HPDE6-E6E7 (cell line): Measurements from ENCODE around the gene GRIN3A.
A peak's percentile ranks its signal among the peaks of the same experiment; 100 is the strongest.
"Not testable (repeated sequence)": the region's sequence is repeated elsewhere in the genome, so short reads cannot be mapped to it uniquely, and the experiment has no call there.

Source experiments
- DNase-seq: peaks from one replicate; pipeline ENCODE4 v3.0.0; 2011; ENCODE audit warnings: missing footprints; ENCODE audit errors: extremely low spot score

Gene GRIN3A

DNA sequence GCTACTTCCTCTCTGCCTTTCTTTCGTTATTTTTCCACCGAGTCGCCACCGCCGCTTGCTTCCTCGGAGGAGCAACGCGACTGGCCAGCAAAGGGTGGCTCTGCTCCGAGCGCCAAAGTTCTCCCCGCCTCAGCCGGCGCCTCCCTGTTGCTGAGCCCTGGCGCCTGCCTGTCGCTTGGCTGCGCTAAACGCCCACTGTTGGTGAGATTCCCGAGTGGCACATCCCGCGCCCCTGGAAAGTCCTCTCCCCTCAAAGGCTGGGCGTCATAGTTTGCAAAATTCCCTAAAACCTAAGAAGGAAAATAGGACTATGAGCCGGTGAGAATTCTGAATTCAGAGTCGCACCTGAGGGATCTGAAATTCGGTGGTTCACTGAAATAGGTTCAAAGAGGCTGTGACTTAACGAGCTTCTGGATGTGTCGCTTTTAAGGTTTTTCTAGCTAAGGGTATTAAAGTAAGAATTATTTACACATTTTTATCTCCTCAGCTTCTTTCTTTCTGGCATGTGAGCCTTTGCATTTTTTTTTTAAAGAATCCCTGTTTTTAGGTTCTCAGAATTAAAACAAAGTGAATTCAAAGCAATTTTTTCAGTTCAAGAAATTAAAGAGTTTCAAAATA, at the start of gene GRIN3A:
TSS of gene GRIN3A (minus strand) at position 82 of the 618 bp plus-strand sequence. CDS start 668 bp downstream, outside the sequence.
- DNase-seq: no peak

DNA sequence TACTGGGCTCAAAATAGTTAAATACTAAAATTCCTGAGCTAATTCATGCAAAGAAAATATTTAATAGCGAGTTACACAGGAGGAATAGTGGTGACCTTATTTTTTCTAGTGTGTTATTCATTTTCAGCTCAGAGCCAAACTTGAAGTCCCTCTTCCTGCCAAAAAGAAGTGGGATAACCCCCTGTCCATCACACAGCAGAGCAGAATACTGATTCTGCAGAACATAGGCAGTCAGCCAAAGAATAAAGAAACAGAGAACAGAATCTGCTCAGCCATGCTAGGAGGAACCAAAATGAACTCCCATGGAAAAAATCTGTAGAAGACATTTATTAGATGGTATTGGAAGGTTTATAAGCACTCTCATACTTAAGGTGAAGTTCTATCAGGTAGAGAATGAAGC, 49.4 kb upstream of the GRIN3A start:
- DNase-seq: no peak

DNA sequence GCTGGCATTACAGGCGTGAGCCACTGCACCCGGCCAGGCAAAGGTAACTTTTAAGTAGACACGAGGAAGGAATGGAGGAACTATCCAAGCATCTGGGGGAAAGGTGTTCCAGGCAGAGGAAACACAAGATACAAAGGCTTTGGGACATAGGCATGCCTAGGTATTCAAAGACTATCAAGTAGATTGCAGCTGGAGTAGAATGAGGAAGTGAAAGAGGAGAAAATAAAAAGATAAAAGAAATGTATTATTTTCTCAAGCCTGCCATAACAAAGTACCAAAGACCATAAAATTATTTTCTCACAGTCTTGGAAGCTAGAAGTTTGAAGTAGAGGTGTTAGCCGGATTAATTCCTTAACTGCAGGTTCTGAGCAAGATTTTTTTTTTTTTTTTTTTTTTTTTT, 39.9 kb upstream of the GRIN3A start:
- no peak for DNase-seq

DNA sequence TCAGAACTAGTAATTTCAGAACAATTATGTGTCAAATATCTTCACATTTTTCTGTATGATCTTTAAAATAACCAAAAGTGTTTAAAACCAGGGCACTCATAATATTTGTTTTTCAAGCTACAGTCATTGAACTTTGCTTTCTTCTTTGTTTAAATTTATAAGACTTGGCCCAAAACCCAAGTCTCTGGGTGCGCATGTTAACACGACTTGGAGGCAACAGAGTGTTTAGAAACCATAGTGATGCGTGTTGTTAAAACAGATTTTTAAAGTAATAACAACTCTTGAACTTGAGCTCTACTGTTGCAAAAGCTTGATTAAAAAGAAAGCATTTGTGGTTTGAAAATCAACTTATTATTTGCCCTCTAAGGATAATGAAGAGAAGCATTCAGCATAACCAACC, 26.0 kb upstream of the GRIN3A start:
- no peak for DNase-seq

DNA sequence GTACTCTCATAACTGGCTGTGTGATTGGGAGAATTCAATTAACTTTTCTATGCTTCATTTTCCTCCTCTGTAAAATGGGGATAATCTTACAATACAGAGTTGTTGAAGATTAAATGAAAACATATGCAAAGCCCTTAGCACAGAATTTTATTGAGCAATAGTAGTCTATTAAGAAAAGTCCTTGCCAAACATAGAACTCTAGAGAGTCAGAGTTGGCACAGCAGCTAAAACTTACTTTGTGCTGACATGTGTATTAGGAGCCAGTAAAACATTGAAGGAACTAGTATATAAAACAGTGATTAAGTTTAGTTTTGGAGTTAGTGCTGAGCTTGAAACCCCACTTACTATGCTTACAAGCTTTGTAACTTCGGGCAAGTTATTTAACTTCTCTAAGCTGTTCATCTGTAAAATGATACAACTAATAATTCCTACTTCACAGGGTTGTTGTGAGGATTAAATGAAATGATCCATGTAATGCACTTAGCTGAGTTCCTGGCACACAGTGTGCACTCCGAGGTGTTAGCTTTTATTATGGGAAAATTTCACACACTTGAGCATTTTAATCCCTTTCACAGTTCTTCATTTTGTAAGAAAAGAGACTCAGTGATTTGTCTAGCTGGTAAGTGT, 20.0 kb upstream of the GRIN3A start:
- no peak for DNase-seq

DNA sequence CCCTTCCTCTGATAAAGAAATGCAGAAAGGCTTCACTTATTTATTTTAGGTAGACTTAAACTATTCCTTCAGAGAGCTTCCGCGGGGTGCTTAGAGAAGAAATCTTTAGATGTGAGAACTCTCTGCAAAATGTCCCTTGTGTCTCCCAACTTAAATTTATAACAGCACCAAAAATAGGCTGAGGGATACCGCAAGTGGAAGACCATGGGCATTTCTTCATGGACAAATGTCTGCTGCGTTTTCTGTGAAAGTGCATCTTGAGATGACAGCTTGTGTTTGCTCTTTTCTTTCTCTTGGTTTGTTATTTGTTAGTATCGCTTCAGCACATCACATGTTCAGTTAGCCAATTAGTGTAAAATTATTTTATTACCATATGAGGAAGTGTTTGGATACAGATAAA, 15.3 kb upstream of the GRIN3A start:
- no peak for DNase-seq

DNA sequence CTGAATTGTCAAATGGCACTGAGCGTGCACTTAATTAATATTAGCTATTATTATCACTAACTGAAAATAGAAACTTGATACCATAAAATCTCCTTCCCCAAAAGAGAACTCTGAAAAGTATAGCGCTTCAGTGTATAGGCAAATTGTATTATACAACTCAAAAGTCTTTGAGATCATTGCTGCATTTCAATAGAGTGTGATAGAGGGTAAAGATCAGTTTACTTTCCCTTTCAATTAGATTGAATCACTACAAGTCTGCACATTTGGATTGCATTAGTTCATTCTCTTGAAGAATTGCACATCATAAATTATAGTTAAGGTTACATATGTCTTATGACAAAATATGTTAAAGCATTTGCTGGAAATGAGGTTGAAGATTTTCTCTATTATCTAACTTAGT, 13.4 kb upstream of the GRIN3A start:
- no peak for DNase-seq

DNA sequence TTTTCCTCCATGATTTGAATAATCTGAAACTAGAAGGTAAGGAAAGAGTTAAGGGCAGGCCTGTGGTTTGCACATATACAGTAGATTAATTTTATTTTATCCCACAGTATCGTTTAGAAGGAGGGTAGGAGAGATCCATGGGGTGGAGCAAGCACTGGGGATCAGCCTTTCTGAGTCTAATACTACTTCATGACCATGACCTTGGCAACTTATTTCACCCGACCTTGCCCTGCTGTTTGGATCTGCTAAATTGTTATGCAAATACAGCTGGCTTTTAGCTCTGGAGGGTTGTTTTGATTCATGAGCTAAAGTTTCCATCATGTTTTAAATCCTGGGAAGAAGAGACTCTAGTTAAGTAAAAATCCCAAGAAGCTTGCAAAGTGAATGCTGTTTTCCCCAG, 864 bp upstream of the GRIN3A start:
- DNase-seq: no peak

DNA sequence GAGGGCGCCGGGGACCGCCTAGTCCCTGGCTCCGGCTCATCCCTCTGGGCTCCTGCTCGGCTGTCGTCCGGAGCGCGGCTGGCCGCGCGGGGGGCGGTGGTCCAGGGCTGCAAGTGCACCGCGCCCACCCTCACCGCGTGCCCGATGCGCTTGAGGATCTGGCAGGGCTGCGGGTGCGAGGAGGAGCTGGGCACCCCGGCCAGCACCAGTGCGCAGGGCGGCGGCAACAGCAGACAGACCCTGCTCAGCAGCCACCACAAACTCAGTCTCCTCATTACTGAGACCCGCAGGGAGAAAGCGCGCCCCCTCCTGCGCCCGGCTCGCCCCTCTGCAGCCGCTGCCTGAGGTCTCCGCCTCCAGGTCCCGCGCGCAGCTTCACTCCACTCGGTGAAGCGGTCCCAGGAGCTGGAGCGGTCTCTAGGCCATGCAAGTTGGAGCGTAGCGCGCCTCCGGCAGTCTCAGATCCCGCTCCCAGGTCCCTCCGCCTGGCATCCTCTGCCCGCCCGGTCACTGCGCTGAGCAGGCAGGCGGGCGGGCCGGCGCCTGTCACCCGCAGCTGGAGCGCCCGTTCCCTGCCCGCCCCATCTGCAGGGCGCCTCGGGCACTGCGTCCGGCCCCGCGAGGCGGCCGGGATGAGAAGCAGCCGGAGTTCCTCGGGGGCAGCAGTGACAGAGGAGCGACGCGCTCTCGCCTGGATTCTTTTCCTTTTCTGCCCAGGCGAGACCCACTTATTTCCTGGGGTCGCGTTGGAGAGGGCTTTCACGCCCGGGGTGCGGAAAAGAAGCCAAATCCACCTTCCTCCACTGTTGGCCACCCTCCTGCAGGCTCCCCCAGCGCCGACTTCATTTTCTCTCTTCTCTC, 512 bp downstream of the GRIN3A start:
- peak; percentile 3 for DNase-seq

DNA sequence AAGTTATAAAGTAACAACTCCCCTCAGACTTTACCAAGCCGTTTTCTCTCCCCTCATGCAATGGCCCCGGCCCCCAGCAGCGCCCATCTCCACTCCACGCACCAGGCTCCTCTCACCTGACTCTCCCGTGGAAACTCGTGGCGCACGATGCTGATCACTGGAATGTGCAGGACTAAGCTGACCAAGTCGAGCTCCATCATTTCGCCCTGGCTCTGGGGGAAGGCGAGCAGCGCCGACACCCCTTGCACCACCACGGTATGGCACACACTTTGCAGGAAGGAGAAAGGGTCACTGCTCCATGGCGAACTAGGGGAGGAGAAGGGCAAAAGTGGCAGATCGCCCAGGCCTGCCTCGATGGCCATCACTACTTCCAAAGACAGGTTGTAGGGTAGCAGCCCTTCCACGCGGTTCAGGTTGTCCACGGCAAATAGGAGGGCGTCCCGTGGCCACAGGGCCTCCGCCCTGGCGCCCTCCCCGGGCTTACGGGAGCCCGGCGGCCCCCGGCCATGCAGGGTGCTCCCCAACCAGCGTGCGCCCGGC, 1.2 kb downstream of the GRIN3A start:
- DNase-seq: no peak

DNA sequence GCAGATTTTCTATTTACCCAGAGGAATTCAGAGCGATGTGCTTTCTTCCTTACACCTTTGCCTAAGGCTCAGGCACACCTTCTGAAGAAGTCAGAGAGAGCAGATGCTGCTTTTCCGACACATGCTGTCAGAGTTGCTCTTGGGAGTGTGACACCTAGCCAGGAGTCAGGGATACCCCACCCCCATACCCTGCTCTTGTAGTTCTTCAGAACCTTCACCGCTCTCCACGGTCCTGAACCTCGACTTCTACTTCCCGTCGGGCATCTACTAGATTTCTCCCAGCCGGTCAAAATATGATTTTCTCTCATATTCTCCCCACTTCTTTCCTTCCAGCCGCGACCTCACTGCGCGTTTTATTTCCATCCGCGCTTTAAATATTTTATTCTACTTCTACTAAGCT, 1.7 kb downstream of the GRIN3A start:
- DNase-seq: peak; percentile 4

DNA sequence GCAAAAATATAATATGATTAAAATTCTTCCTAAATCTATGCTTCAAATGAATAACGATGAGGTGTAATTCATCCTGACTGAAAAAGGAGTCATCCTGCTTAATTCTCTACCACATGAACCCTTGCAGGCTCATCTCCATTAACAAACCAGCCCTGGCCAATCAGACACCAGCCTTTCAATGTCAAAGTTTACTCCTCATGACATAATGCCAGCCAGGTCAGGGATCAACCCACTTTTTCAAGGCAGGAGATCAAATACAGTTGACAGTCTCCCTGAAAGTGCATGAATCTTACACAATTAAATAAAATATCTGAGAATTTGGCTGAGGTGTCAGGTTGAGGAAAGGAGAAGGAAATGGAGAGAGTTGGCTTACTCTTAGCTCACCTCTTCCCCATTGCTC, 7.0 kb downstream of the GRIN3A start:
- DNase-seq: no peak

DNA sequence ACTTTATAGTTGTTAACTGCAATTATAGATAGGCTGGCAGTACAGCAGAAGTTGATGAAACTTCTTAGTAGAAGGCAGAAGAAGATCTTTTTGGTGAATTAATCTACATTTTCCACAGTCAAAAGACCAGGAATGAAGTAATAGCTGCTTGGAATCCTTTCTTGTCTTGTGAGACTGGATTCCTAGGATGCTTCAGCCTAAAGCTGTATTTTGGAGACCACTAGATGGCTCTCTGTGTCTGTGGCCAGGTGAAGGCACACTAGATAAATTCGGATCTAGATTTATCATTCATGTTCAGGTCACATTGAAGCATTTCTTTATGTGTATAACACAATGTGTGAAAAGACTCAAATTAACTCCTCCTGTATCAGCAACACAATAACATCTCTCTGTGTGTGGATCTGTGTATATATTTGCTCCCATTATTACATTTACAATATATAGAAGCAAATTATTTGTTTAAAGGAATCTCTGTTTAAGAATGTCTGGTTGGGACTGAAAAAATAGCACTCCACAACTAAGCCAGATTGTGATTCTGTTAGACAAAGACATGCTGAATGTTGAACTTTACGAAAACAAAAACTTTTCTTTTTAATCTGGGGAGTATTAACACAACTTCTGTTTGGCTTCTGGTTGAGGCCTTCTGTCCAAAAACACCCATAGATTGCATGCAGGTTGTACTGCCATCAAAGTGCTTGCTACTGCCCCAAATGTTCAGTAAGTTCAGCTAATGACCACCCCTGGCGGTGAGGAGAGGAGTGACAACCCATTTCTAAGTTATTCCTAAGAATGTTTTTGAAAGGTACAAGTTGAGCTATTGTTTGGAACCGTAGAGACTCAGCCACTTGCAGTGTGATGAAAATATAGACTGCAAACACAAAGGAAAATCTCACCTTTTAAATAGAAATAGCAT, 10.6 kb downstream of the GRIN3A start:
- peak; percentile 4 for DNase-seq

DNA sequence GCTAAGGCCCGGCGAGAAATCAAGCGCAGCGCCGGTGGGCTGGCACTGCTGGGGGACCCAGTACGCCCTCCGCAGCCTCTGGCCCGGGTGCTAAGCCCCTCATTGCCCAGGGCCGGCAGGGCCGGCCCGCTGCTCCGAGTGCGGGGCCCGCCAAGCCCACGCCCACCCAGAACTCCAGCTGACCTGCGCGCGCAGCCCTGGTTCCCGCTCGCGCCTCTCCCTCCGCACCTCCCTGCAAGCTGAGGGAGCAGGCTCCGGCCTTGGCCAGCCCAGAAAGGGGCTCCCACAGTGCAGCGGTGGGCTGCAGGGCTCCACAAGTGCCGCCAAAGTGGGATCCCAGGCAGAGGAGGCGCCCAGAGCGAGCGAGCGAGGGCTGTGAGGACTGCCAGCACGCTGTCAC, 14.2 kb downstream of the GRIN3A start:
- DNase-seq: not testable (repeated sequence)

DNA sequence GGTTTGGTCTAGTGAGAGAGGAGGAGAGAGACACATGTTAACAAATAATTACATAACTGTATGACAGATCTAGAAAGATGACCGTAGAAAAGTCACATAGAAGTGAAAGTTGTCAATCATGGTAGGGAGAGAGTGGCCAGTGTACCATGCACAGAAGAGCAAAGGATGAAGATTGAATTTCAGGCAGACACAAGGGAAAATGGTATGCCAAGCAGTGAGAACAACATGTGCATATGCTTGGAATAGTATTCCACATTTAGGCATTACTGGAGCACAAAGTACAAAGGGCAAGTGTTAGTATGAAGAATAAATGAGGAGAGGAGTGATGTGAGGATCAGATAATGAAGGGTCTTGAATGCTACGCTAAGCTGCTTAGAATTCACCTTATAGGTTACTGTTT, 20.3 kb downstream of the GRIN3A start:
- no peak for DNase-seq

DNA sequence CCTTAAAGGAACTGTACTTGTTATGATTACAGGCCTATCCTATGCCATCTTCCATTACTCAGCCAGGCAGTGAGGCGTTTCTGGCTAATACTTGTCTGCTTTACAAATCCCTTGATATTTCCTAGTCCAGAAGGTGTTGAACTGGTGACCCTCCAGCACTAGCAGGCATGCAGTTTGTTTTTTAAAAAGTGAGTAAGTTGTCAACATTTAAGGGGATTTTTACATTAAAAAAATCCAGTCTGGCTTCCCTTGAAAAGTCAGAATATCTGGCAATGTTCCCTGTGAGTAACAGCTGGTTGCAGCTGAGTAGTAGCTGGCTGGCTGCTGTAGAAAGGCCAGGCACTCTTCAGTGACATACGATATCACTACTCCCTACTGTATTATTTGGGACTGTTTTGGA, 21.8 kb downstream of the GRIN3A start:
- DNase-seq: no peak

DNA sequence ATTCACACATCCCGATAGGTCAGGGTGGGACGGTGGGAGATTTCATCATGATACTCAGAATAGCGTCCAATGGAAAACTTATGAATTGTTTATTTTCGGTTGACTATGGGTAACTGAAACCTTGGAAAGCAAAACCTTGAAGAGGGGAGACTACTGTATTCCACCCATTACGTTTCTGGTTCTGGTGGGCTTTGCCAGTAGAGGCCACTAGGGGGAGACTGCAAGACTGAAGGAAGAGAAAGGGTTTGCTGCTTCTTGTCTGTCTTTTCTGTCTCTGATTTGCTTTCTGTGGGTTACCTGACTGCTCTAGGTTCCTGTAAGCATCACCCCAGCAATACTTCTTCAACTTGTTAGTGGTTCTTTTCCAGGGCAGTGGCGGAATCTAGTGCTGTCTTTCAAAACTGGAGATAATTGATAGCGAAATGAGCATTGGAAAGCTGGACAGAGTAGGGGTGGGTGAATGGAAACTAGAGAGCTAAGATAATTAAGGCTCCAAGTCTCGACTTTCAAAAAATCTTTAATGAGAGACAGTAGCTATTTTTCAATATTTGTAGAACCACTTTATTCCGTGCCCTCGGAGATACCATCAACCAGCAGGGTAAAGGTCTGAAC, 27.0 kb downstream of the GRIN3A start:
- DNase-seq: peak; percentile 6

DNA sequence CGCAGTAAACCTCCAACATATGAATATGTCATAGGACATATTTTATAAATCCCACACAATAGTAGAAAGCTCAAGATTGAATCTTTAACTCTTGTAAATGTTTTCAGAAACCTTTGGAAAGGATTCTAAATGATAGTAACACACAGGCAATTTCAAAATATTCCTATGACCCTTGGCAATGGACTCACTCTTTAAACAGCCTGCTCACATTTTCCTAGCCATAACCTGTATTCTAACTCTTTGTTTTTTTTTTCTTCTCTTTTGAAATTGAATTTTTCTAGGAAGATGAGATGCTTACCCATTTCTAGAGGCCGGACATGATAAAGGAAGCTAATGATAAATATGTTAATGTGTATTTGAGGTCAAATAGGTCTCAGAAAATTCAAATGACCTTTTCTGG, 29.6 kb downstream of the GRIN3A start:
- DNase-seq: no peak

DNA sequence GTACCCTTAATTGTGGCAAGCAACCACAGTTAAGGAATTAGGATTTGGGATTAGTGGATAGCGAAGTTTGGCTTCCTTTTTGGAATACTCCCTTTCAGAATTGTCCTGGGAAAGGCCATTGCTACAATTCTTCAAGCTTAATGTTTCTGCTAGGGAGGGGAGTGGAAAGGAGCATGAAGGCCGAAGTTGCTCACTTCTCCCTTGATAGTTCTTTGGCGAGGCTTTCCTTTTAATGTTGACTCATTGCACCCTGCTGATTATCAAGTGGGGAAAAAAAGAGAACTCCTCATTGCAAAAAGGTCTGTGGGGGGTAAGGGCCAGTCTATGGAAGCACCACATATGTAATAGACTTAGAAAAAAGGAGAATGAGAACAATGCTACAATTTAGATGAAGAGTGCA, 30.7 kb downstream of the GRIN3A start:
- DNase-seq: no peak

DNA sequence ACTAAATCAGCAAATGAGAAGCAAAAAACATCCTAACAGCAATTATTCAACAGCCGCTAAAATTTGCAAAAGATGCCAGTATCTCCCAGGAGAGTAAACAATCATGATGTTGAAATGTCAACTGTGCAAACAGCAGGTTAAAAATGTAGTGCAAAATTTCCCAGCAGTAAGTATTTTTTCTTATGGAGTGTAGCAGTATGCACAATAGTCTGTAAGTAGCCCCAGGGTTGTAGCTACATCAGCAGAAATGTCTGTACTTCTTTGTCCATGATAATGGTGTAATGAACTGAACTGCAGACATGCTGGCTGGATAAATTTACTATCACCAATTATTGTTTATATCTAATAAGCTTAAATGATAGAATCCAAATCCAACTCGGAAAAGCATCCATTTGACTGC, 31.4 kb downstream of the GRIN3A start:
- DNase-seq: no peak

DNA sequence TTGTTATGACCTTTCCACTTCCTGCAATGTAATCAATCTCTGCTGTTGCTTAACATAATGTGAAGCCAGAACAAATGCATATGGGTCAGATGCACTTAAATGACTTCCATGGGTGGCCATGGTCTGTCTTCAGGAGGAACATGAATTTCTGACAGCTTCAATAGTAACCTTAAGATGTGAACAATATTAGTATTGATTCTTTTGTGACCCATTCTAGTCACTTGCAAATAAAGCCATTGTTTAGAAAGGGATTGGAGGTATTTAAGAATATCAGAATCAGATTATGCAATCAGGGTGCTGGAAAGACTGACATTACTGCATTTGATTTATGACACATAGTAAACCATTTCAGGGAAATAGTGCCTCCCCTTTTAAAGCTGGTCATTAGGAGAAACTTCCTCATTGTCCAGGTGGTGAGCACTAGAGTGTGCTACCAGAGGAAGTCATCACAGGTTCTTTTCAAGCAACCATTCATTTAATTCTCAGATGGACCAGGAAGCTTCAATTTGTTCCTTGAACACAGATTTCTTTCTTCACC, 32.1 kb downstream of the GRIN3A start:
- DNase-seq: no peak
